Panc1 (cell line): Measurements from ENCODE around the gene VAT1L. TPM values are rescaled to one million over a fixed set of nuclear protein-coding genes. Genes with fewer than 3 reads are reported as not detected.

Source experiments
- ATAC-seq: fragments of 200-7000 bp; cut with Tn5 transposase; 2 replicates; pipeline ENCODE4 v1.9.1; 2020; ENCODE audit warnings: mild to moderate bottlenecking, moderate library complexity
- BruUV-seq: library from RNA; stranded (reverse); fragments of 400-500 nt; replicated peaks from 2 replicates; lab custom pipeline; 2021; lab: Mats Ljungman, UMichigan
- CTCF ChIA-PET: fragments of 300-600 bp; sonication (Branson Sonifier 250); formaldehyde crosslinking; loops from one replicate; lab custom pipeline; 2022; ENCODE audit warnings: antibody characterized with exemption; lab: Charles Lee
- POLR2A ChIA-PET: fragments of 300-600 bp; sonication (Branson Sonifier 250); formaldehyde crosslinking; loops from one replicate; lab custom pipeline; 2022; ENCODE audit warnings: antibody characterized with exemption; lab: Charles Lee
- DNase-seq: peaks from one replicate; pipeline ENCODE4 v3.0.0-alpha.2; 2010; ENCODE audit warnings: low read depth, low spot score
- H3K27ac ChIP-seq: 2 replicates; pipeline ENCODE4 v1.5.1; 2011; ENCODE audit warnings: mild to moderate bottlenecking, low read length, inconsistent platforms
- H3K27me3 ChIP-seq: fragments of 200-500 bp; sonication (Bioruptor generic); 2 replicates; pipeline ENCODE4 v1.6.0; 2014; ENCODE audit warnings: low read length, inconsistent platforms; ENCODE audit not compliant: control insufficient read depth, insufficient read depth
- H3K36me3 ChIP-seq: fragments of 200-500 bp; sonication (Bioruptor generic); 2 replicates; pipeline ENCODE4 v1.5.1; 2014; ENCODE audit warnings: inconsistent platforms, mild to moderate bottlenecking, low read length, moderate library complexity; ENCODE audit not compliant: control insufficient read depth, insufficient read depth
- H3K4me1 ChIP-seq: 2 replicates; pipeline ENCODE4 v1.5.1; 2011; ENCODE audit warnings: inconsistent platforms, mild to moderate bottlenecking, low read length, moderate library complexity; ENCODE audit not compliant: control insufficient read depth, insufficient read depth
- H3K4me3 ChIP-seq, 2 experiments: 2 replicates each; pipeline ENCODE4 v1.5.1; 2011 to 2012; ENCODE audit warnings: low read depth in 2 of 2, low read length in 2 of 2, mild to moderate bottlenecking in 2 of 2, inconsistent platforms in 1 of 2, moderate library complexity in 1 of 2
- H3K9me3 ChIP-seq: fragments of 200-500 bp; sonication (Bioruptor generic); 2 replicates; pipeline ENCODE4 v1.5.1; 2014; ENCODE audit warnings: low read depth, mild to moderate bottlenecking, inconsistent platforms, low read length, moderate library complexity; ENCODE audit not compliant: control insufficient read depth, insufficient read depth
- POLR2AphosphoS5 ChIP-seq: IDR thresholded peaks from 2 replicates; pipeline ENCODE4 v1.6.1; 2012; ENCODE audit warnings: mild to moderate bottlenecking, low read depth, low read length, moderate library complexity
- SIN3A ChIP-seq: IDR thresholded peaks from 2 replicates; pipeline ENCODE4 v1.6.1; 2012; ENCODE audit warnings: low read depth, mild to moderate bottlenecking, low read length, moderate library complexity, borderline replicate concordance; ENCODE audit not compliant: insufficient read depth
- TCF7L2 ChIP-seq: IDR thresholded peaks from 2 replicates; pipeline ENCODE4 v1.6.1; 2011; ENCODE audit warnings: mild to moderate bottlenecking, low read depth, low read length, inconsistent platforms
- in situ Hi-C: cut with HindIII; loops from 2 replicates; pipeline ENCODE4 v1.10.0; 2016; ENCODE audit warnings: low sequenced_read_pairs, low pct_unique_long_range_greater_than_20kb
- intact Hi-C: fragments of 100-400 bp; cut with micrococcal nuclease; formaldehyde crosslinking; loops from one replicate; pipeline ENCODE4 v1.10.0; 2022; ENCODE audit not compliant: unreplicated experiment
- total RNA-seq: library from RNA; stranded (reverse); gene quantifications from one replicate; pipeline ENCODE4 v1.2.1, GENCODE V29; 2021; ENCODE audit not compliant: unreplicated experiment
- TF ChIP-seq, protein P1 (sequence below), 2 experiments: IDR thresholded peaks; 2 replicates each; pipeline ENCODE4 v1.6.1; 2011 to 2012; ENCODE audit warnings: low read depth in 2 of 2, control low read depth in 1 of 2, low read length in 1 of 2, mild to moderate bottlenecking in 1 of 2, moderate library complexity in 1 of 2; ENCODE audit not compliant: insufficient read depth in 1 of 2
- TF ChIP-seq, protein P2 (sequence below): fragments of 450-650 bp; IDR thresholded peaks from 2 replicates; pipeline ENCODE4 v1.5.1; 2017; ENCODE audit warnings: mild to moderate bottlenecking

The VAT1L gene
- total RNA-seq, 1 experiment from 2014 or later, result not detected

DNA sequence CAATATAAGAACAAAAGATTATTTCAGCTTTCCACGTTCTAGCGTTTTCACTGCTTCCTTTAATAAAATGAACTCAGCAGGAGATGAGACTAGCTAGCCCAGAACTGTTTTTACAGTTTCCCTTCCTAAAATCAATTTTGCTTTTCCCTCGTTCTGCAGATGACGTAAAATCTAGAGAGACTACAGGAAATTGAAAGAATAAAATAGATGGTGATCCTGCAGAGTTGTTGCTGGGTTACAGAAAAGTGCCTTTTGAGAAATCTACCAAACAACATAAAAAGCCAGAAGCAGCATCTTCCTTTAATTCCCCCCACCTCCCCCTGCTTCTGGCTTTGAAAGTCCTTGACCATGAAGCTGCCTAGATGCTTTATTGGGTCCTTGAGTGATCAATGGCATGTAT lies 137.2 kb downstream of the VAT1L start:
- CTCF ChIA-PET, result no interaction called here
- BruUV-seq, result no TSS peak

DNA sequence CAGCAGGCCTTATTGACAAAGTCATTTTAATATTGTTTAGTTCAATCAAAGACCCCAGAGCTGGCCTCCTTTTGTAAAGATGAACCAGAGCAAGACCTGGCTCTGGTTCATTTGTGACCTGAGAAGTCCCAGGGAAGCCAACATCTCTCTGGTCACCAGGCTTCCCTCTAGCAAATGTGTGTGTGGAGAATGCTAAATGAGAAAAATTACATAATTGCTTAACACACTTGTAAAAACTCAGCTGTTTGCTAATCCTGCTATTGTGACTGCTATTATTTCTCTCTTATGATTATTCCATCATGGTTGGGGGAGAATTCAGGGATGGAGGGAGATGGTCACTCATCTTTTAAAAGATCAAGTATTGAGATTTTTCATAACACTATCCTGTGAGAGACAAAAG lies 139.7 kb downstream of the VAT1L start:
- TF ChIP-seq TCF7L2 (no peak), POLR2AphosphoS5 (no peak), SIN3A (no peak)
- TF ChIP-seq, protein P1, sequence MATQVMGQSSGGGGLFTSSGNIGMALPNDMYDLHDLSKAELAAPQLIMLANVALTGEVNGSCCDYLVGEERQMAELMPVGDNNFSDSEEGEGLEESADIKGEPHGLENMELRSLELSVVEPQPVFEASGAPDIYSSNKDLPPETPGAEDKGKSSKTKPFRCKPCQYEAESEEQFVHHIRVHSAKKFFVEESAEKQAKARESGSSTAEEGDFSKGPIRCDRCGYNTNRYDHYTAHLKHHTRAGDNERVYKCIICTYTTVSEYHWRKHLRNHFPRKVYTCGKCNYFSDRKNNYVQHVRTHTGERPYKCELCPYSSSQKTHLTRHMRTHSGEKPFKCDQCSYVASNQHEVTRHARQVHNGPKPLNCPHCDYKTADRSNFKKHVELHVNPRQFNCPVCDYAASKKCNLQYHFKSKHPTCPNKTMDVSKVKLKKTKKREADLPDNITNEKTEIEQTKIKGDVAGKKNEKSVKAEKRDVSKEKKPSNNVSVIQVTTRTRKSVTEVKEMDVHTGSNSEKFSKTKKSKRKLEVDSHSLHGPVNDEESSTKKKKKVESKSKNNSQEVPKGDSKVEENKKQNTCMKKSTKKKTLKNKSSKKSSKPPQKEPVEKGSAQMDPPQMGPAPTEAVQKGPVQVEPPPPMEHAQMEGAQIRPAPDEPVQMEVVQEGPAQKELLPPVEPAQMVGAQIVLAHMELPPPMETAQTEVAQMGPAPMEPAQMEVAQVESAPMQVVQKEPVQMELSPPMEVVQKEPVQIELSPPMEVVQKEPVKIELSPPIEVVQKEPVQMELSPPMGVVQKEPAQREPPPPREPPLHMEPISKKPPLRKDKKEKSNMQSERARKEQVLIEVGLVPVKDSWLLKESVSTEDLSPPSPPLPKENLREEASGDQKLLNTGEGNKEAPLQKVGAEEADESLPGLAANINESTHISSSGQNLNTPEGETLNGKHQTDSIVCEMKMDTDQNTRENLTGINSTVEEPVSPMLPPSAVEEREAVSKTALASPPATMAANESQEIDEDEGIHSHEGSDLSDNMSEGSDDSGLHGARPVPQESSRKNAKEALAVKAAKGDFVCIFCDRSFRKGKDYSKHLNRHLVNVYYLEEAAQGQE (IDR thresholded peaks at IDR 0.05; ENCODE audit: insufficient read depth in 1 of 2, low read depth in 2 of 2, low read length in 1 of 2), result no peak
- TF ChIP-seq, protein P2, sequence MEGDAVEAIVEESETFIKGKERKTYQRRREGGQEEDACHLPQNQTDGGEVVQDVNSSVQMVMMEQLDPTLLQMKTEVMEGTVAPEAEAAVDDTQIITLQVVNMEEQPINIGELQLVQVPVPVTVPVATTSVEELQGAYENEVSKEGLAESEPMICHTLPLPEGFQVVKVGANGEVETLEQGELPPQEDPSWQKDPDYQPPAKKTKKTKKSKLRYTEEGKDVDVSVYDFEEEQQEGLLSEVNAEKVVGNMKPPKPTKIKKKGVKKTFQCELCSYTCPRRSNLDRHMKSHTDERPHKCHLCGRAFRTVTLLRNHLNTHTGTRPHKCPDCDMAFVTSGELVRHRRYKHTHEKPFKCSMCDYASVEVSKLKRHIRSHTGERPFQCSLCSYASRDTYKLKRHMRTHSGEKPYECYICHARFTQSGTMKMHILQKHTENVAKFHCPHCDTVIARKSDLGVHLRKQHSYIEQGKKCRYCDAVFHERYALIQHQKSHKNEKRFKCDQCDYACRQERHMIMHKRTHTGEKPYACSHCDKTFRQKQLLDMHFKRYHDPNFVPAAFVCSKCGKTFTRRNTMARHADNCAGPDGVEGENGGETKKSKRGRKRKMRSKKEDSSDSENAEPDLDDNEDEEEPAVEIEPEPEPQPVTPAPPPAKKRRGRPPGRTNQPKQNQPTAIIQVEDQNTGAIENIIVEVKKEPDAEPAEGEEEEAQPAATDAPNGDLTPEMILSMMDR, result no peak
- ChIA-PET CTCF (no interaction called here), POLR2A (no interaction called here)
- no peak overlapping the region for H3K4me3 ChIP-seq
- no TSS peak for BruUV-seq
- no peaks in the 10 kb centered on the region for H3K9me3 ChIP-seq
- DNase-seq (no peak), ATAC-seq (no peak)
- H3K4me1 ChIP-seq, result no peaks in the 10 kb centered on the region
- H3K27ac ChIP-seq, result no peak overlapping the region
- H3K36me3 ChIP-seq, result no peaks in the 10 kb centered on the region
- in situ Hi-C loops, result no loop called here
- H3K27me3 ChIP-seq, result no peaks in the 10 kb centered on the region; the same call in 1 of the 2 replicates
- intact Hi-C loops, result no loop called here

More for the DNA sequence above, 137.2 kb downstream of the VAT1L start:
- H3K9me3 ChIP-seq, result no peaks in the 10 kb centered on the region
- peaks cover 5% of the 10 kb centered on the region; the same call in 1 of the 2 replicates for H3K27me3 ChIP-seq
- in situ Hi-C loops (no loop called here), intact Hi-C loops (no loop called here)
- no peak overlapping the region for H3K4me3 ChIP-seq
- POLR2A ChIA-PET, result interaction anchor here (0.6 kb wide), 1 partner anchor 23 kb away, joined by 3 read pairs; no protein-coding TSS in a partner anchor
- H3K27ac ChIP-seq, result no peak overlapping the region
- H3K4me1 ChIP-seq, result no peaks in the 10 kb centered on the region
- no peaks in the 10 kb centered on the region for H3K36me3 ChIP-seq
- DNase-seq (no peak), ATAC-seq (no peak)
- TF ChIP-seq, protein P1 (IDR thresholded peaks at IDR 0.05; ENCODE audit: insufficient read depth in 1 of 2, low read depth in 2 of 2, low read length in 1 of 2), result no peak
- no peak for TF ChIP-seq TCF7L2
- TF ChIP-seq POLR2AphosphoS5, result no peak
- no peak for TF ChIP-seq SIN3A
- TF ChIP-seq, protein P2, result no peak
